Mesenchymal stem cell (in vitro differentiated cells and primary cell): ENCODE data around the gene TGFB1.

Source experiments
- DNase-seq: peaks from one replicate; pipeline ENCODE4 v3.0.0-alpha.2; 2013
- H2AFZ ChIP-seq: one replicate; pipeline ENCODE4 v1.6.1; 2013; ENCODE audit warnings: low read depth, mild to moderate bottlenecking, control low read depth, inconsistent platforms, low read length, moderate library complexity
- H2AK5ac ChIP-seq: 2 replicates; pipeline ENCODE4 v1.6.1; 2013; ENCODE audit warnings: low read length, moderate library complexity, mild to moderate bottlenecking, inconsistent platforms; ENCODE audit not compliant: severe bottlenecking
- H2BK120ac ChIP-seq: one replicate; pipeline ENCODE4 v1.6.1; 2013; ENCODE audit warnings: low read depth, mild to moderate bottlenecking, inconsistent platforms, low read length, moderate library complexity
- H2BK12ac ChIP-seq, 2 experiments: one replicate each; pipeline ENCODE4 v1.6.1; 2013; ENCODE audit warnings: inconsistent platforms in 2 of 2, low read length in 2 of 2, mild to moderate bottlenecking in 2 of 2, moderate library complexity in 2 of 2, control low read depth in 1 of 2
- H2BK15ac ChIP-seq: one replicate; pipeline ENCODE4 v1.6.1; 2013; ENCODE audit warnings: mild to moderate bottlenecking, low read depth, inconsistent platforms; ENCODE audit not compliant: poor library complexity, severe bottlenecking
- H2BK5ac ChIP-seq: 2 replicates; pipeline ENCODE4 v1.6.1; 2013; ENCODE audit warnings: low read depth, mild to moderate bottlenecking, low read length, control low read depth, inconsistent platforms; ENCODE audit not compliant: poor library complexity, severe bottlenecking
- H3K14ac ChIP-seq, 2 experiments: one replicate each; pipeline ENCODE4 v1.6.1; 2013; ENCODE audit warnings: inconsistent platforms in 2 of 2, low read length in 2 of 2, control low read depth in 1 of 2, mild to moderate bottlenecking in 1 of 2, moderate library complexity in 1 of 2
- H3K18ac ChIP-seq, 2 experiments: one replicate each; pipeline ENCODE4 v1.6.1; 2013; ENCODE audit warnings: inconsistent platforms in 2 of 2, low read length in 2 of 2, control low read depth in 1 of 2, low read depth in 1 of 2, mild to moderate bottlenecking in 1 of 2
- H3K23ac ChIP-seq, 2 experiments: one replicate each; pipeline ENCODE4 v1.6.1; 2013; ENCODE audit warnings: inconsistent platforms in 2 of 2, low read length in 2 of 2, mild to moderate bottlenecking in 2 of 2, moderate library complexity in 2 of 2, control low read depth in 1 of 2
- H3K27ac ChIP-seq: 2 replicates; pipeline ENCODE4 v1.5.1; 2013; ENCODE audit warnings: mild to moderate bottlenecking, moderate library complexity, low read length, control low read depth, inconsistent platforms; ENCODE audit not compliant: poor library complexity, severe bottlenecking
- H3K27me3 ChIP-seq, 2 experiments: 2 replicates each; pipeline versions ENCODE4 v1.6.1 to v1.7.0; 2013; ENCODE audit warnings: low read length in 2 of 2, mild to moderate bottlenecking in 2 of 2, moderate library complexity in 2 of 2, control low read depth in 1 of 2, inconsistent platforms in 1 of 2; ENCODE audit not compliant: control insufficient read depth in 1 of 2, insufficient read depth in 1 of 2
- H3K36me3 ChIP-seq, 2 experiments: 2 replicates each; pipeline versions ENCODE4 v1.6.1 to v1.7.0; 2013; ENCODE audit warnings: low read length in 2 of 2, control low read depth in 1 of 2, inconsistent platforms in 1 of 2, low read depth in 1 of 2, mild to moderate bottlenecking in 1 of 2; ENCODE audit not compliant: insufficient read depth in 2 of 2, control insufficient read depth in 1 of 2
- H3K4ac ChIP-seq, 2 experiments: one replicate each; pipeline ENCODE4 v1.6.1; 2013; ENCODE audit warnings: inconsistent platforms in 2 of 2, low read length in 2 of 2, mild to moderate bottlenecking in 2 of 2, moderate library complexity in 2 of 2, control low read depth in 1 of 2, low read depth in 1 of 2
- H3K4me1 ChIP-seq: 2 replicates; pipeline ENCODE4 v1.6.1; 2013; ENCODE audit warnings: low read depth, low read length, control low read depth; ENCODE audit not compliant: control insufficient read depth, insufficient read depth
- H3K4me2 ChIP-seq: 2 replicates; pipeline ENCODE4 v1.6.1; 2013; ENCODE audit warnings: low read length, mild to moderate bottlenecking, inconsistent platforms; ENCODE audit not compliant: poor library complexity, severe bottlenecking
- H3K4me3 ChIP-seq, 2 experiments: 2 replicates each; pipeline versions ENCODE4 v1.5.1 to v1.7.0; 2013; ENCODE audit warnings: low read length in 2 of 2, mild to moderate bottlenecking in 2 of 2, control low read depth in 1 of 2, low read depth in 1 of 2; ENCODE audit not compliant: insufficient read depth in 1 of 2
- H3K79me1 ChIP-seq: replicated peaks from 2 replicates; pipeline ENCODE4 v1.6.1; 2013; ENCODE audit warnings: mild to moderate bottlenecking, control low read depth, low read length, inconsistent platforms; ENCODE audit not compliant: poor library complexity, severe bottlenecking
- H3K9ac ChIP-seq: 2 replicates; pipeline ENCODE4 v1.7.0; 2013; ENCODE audit warnings: mild to moderate bottlenecking, low read length, moderate library complexity
- H3K9me3 ChIP-seq: 2 replicates; pipeline ENCODE4 v1.7.0; 2013; ENCODE audit warnings: mild to moderate bottlenecking, low read length; ENCODE audit not compliant: control insufficient read depth
- H4K8ac ChIP-seq: one replicate; pipeline ENCODE4 v1.6.1; 2013; ENCODE audit warnings: inconsistent platforms, mild to moderate bottlenecking, low read length, moderate library complexity
- H4K91ac ChIP-seq: one replicate; pipeline ENCODE4 v1.6.1; 2013; ENCODE audit warnings: mild to moderate bottlenecking, low read length, inconsistent platforms
- WGBS: methylation state at CpG from one replicate; pipeline ENCODE4 v1.1.7; 2013; ENCODE audit warnings: mixed read lengths; 5-methylcytosine and 5-hydroxymethylcytosine counted together

TGFB1 gene

DNA sequence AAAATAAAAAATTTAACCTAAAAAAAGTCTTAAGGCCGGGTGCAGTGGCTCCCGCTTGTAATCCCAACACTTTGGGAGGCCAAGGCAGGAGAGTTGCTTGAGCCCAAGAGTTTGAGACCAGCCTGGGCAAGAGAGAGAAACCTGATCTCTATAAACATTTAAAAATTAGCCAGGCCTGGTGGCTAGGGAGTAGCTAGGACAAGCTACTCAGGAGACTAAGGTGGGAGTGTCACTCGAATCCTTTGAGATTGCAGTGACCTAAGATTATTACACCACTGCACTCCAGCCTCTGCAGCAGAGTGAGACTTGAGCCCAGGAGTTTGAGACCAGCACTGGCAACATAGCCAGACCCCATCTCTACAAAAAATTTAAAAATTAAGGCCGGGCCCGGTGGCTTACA is 42.6 kb downstream of the TGFB1 start:
- no peak overlapping the region for H2BK5ac ChIP-seq
- WGBS: 52% methylated on average over 3 of the region's 5 CpGs
- no peak overlapping the region for H2BK12ac ChIP-seq

DNA sequence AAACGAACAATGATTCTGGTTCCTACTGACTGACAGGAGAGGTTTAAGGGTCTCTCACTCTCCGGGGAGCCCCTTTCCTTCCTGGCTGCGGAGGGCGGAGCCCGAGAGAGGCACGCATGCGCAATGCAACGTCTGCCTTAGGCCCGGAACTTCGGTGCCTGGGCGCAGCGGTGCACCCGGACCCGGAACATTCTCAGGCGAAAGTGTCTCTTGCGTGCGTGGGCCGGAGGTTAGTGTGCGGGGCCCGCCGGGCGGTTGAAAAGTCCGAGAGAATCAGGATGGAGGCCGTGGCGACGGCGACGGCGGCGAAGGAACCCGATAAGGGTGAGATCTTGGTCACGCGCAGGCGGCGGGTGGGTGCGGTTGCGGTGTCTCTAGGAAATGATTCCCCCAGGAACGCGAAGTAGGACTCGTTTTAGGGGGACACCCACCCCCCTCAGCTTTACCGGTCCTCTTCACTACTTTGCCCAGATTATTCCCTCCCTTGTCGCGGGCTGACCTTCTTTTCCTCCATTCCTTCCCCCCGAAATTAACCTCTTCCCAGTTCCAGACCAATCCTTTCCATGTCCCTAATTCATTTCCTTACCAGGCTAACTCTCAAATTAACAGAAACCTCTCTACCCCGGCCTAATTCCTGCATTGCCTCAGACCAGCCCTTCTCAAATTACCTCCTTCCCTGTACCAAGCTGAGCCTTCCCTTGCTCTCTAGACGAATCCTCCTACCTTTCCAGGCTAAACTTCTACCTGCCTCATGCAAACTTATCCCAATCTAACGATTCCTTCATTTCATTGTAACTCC is 43.5 kb downstream of the TGFB1 start, which contains the start of gene CCDC97:
Gene CCDC97, plus strand, starts transcription at position 140 of the 799 bp plus-strand sequence. Its CDS starts 139 bp downstream, at position 279.
- DNase-seq: peak; percentile 91
- Histone ChIP-seq H2BK15ac (peak within 1 kb of the TSS; percentile 91), H3K9ac (peak within 1 kb of the TSS; percentile 99), H2AFZ (no peak within 1 kb of the TSS), H2AK5ac (peak within 1 kb of the TSS; percentile 65), H3K14ac (peak within 1 kb of the TSS in 1 of 2 experiments; percentile 96), H3K4me1 (peaks cover 18% of the 10 kb centered on the region), H4K8ac (peak within 1 kb of the TSS; percentile 97), H2BK12ac (peak within 1 kb of the TSS; percentile 40 to 76), H2BK5ac (peak within 1 kb of the TSS; percentile 98), H3K27me3 (no peaks in the 10 kb centered on the region), H3K4me2 (peak within 1 kb of the TSS; percentile 87), H3K18ac (peak within 1 kb of the TSS; percentile 92 to 97), H3K27ac (peak within 1 kb of the TSS; percentile 99), H3K9me3 (no peaks in the 10 kb centered on the region), H4K91ac (peak within 1 kb of the TSS; percentile 98), H3K4me3 (peak within 1 kb of the TSS; percentile 77 to 85), H3K4ac (peak within 1 kb of the TSS; percentile 50 to 90), H3K23ac (peak within 1 kb of the TSS; percentile 36 to 91), H3K36me3 (peaks cover 47 to 52% of the 10 kb centered on the region in 2 experiments), H3K79me1 (peaks cover 28% of the 10 kb centered on the region), H2BK120ac (peak within 1 kb of the TSS; percentile 97)
- under 1% methylated on average over 44 of the region's 47 CpGs for WGBS

More for the DNA sequence above, 42.6 kb downstream of the TGFB1 start:
- H3K79me1 ChIP-seq: peaks cover 25% of the 10 kb centered on the region
- no peak overlapping the region for H3K18ac ChIP-seq
- no peak overlapping the region for H2AK5ac ChIP-seq
- peak overlapping the region in 1 of 2 experiments; percentile 85 for H3K4me3 ChIP-seq
- no peak overlapping the region for H3K14ac ChIP-seq
- H3K27me3 ChIP-seq: no peaks in the 10 kb centered on the region
- H4K8ac ChIP-seq: no peak overlapping the region
- DNase-seq: peak; percentile 47
- peak overlapping the region; percentile 55 for H3K4me2 ChIP-seq
- no peak overlapping the region for H3K4ac ChIP-seq
- H3K27ac ChIP-seq: peak overlapping the region; percentile 99
- no peak overlapping the region for H2BK120ac ChIP-seq
- H3K36me3 ChIP-seq: peaks cover 44 to 50% of the 10 kb centered on the region in 2 experiments
- no peak overlapping the region for H4K91ac ChIP-seq
- H3K9ac ChIP-seq: peak overlapping the region; percentile 99
- H2BK15ac ChIP-seq: no peak overlapping the region
- no peak overlapping the region for H3K23ac ChIP-seq
- H2AFZ ChIP-seq: no peak overlapping the region
- H3K4me1 ChIP-seq: peaks cover 18% of the 10 kb centered on the region
- H3K9me3 ChIP-seq: no peaks in the 10 kb centered on the region

DNA sequence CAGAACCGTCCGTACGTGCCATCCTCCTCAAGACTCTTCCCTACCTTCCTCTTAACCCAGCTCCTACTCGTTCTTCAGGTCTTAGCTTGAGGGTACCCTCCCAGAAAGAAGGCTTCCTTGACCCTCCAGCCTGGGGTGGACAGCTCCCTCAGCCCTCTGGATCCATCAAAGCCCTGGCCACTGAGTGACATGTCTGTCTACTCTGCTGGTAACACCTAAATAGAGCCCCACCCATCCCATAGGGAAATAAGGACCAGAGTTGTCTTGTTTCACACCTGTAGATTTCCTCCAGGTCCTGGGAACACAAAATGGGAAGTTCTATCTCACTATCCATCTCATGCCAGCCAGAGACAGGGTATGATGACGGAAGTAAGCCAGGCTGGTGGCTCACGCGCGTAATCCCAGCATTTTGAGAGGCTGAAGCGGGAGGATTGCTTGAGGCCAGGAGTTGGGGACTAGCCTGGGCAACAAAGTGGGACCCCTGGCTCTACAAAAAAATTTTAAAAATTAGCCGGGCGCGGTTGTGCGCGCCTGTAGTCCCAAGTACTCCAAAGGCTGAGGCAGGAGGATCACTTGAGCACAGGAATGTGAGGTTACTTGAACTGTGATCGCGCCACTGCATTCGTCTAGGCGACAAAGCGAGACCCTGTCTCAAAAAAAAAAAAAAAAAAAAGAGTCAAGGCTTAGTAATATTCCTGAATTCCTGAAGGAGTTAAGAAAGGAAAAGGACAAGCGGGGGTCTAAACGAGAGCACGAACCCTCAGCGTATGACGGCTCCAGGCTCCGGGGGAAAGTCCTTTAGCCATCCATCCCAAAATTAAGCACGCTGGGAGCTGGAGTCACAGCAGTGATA is 44.3 kb downstream of the TGFB1 start:
- Histone ChIP-seq H2AFZ (no peak overlapping the region), H4K8ac (peak overlapping the region; percentile 85), H2BK5ac (peak overlapping the region; percentile 98), H3K36me3 (peaks cover 50 to 58% of the 10 kb centered on the region in 2 experiments), H2BK15ac (no peak overlapping the region), H3K79me1 (peaks cover 29% of the 10 kb centered on the region), H3K4me2 (peak overlapping the region; percentile 87), H2BK120ac (no peak overlapping the region), H3K9ac (peak overlapping the region; percentile 99), H4K91ac (peak overlapping the region; percentile 75), H3K9me3 (no peaks in the 10 kb centered on the region), H3K27ac (peak overlapping the region; percentile 99), H3K14ac (peak overlapping the region in 1 of 2 experiments; percentile 4), H2BK12ac (peak overlapping the region; percentile 40 to 76), H3K4me3 (peak overlapping the region; percentile 77 to 85), H3K27me3 (no peaks in the 10 kb centered on the region), H3K23ac (peak overlapping the region in 1 of 2 experiments; percentile 91), H3K18ac (peak overlapping the region; percentile 92 to 93), H3K4me1 (peaks cover 18% of the 10 kb centered on the region), H3K4ac (peak overlapping the region; percentile 2 to 89), H2AK5ac (peak overlapping the region; percentile 65)
- peak; percentile 36 for DNase-seq
- WGBS: 50% methylated on average over 25 of the region's 26 CpGs
